PC-9 (cell line): Measurements from ENCODE around the gene DYRK3. TPM values are rescaled to one million over a fixed set of nuclear protein-coding genes. Genes with fewer than 3 reads are reported as not detected.

Source experiments
- BruUV-seq: library from RNA; stranded (reverse); fragments of 400-500 nt; replicated peaks from 2 replicates; lab custom pipeline; 2021; lab: Mats Ljungman, UMichigan
- CTCF ChIA-PET: fragments of 300-600 bp; sonication (Branson Sonifier 250); formaldehyde crosslinking; loops from one replicate; lab custom pipeline; 2022; ENCODE audit warnings: antibody characterized with exemption; lab: Charles Lee
- POLR2A ChIA-PET: fragments of 300-600 bp; sonication (Branson Sonifier 250); formaldehyde crosslinking; loops from one replicate; lab custom pipeline; 2022; ENCODE audit warnings: antibody characterized with exemption; ENCODE audit not compliant: unreplicated experiment; lab: Charles Lee
- DNase-seq, 2 experiments: peaks; one replicate each; pipeline versions ENCODE4 v3.0.0 to v3.0.0-alpha.2; 2015 to 2022; ENCODE audit warnings: mixed read lengths in 1 of 2
- H2AFZ ChIP-seq: fragments of 200-600 bp; sonication (generic); 2 replicates; pipeline ENCODE4 v1.8.1; 2017; ENCODE audit warnings: antibody characterized with exemption
- H3F3A ChIP-seq: fragments of 200-600 bp; sonication (generic); 2 replicates; pipeline ENCODE4 v1.8.1; 2017; ENCODE audit warnings: antibody characterized with exemption, mild to moderate bottlenecking, low read depth; ENCODE audit not compliant: insufficient read depth
- H3K27ac ChIP-seq: fragments of 200-600 bp; sonication (generic); 2 replicates; pipeline ENCODE4 v1.6.1; 2016; ENCODE audit warnings: mixed run types
- H3K27me3 ChIP-seq: fragments of 200-600 bp; sonication (generic); 2 replicates; pipeline ENCODE4 v1.6.1; 2016; ENCODE audit warnings: low read depth, mixed run types; ENCODE audit not compliant: insufficient read depth
- H3K36me3 ChIP-seq: fragments of 200-600 bp; sonication (generic); 2 replicates; pipeline ENCODE4 v1.6.1; 2016; ENCODE audit warnings: low read depth, mixed run types
- H3K4me1 ChIP-seq: fragments of 200-600 bp; sonication (generic); replicated peaks from 2 replicates; pipeline ENCODE4 v1.6.1; 2016; ENCODE audit warnings: mixed run types; ENCODE audit not compliant: insufficient read depth
- H3K4me2 ChIP-seq: fragments of 200-600 bp; sonication (generic); 2 replicates; pipeline ENCODE4 v1.6.1; 2017; ENCODE audit warnings: mixed run types
- H3K4me3 ChIP-seq: fragments of 200-600 bp; sonication (generic); 2 replicates; pipeline ENCODE4 v1.6.1; 2016; ENCODE audit warnings: mixed run types
- H3K79me2 ChIP-seq: fragments of 200-600 bp; sonication (generic); 2 replicates; pipeline ENCODE4 v1.6.1; 2017; ENCODE audit warnings: low read depth, mixed run types
- H3K9me2 ChIP-seq: fragments of 200-600 bp; sonication (generic); 2 replicates; pipeline ENCODE4 v1.8.1; 2017; ENCODE audit warnings: mild to moderate bottlenecking; ENCODE audit not compliant: insufficient read depth
- H3K9me3 ChIP-seq: fragments of 200-600 bp; sonication (generic); 2 replicates; pipeline ENCODE4 v1.8.1; 2016; ENCODE audit warnings: low read depth; ENCODE audit not compliant: insufficient read depth
- H4K20me1 ChIP-seq: fragments of 200-600 bp; sonication (generic); 2 replicates; pipeline ENCODE4 v1.8.1; 2017; ENCODE audit not compliant: insufficient read depth
- EZH2 ChIP-seq: fragments of 200-600 bp; sonication (generic); IDR thresholded peaks from 2 replicates; pipeline ENCODE4 v1.8.0; 2017; ENCODE audit warnings: antibody characterized with exemption, low read depth
- intact Hi-C: fragments of 100-400 bp; cut with micrococcal nuclease; formaldehyde crosslinking; loops from one replicate; pipeline ENCODE4 v1.10.0; 2022; ENCODE audit not compliant: unreplicated experiment
- total RNA-seq: library from RNA; stranded (reverse); gene quantifications from 2 replicates; pipeline ENCODE4 v1.2.3, GENCODE V29; 2021
- TF ChIP-seq, protein P1 (sequence below): fragments of 200-600 bp; sonication (generic); conservative IDR thresholded peaks from 2 replicates; pipeline ENCODE4 v1.6.1; 2017; ENCODE audit warnings: mixed run types, antibody characterized with exemption, mild to moderate bottlenecking, moderate library complexity

DYRK3 gene
- total RNA-seq, 1 experiment from 2014 or later, result 3.3 TPM

DNA sequence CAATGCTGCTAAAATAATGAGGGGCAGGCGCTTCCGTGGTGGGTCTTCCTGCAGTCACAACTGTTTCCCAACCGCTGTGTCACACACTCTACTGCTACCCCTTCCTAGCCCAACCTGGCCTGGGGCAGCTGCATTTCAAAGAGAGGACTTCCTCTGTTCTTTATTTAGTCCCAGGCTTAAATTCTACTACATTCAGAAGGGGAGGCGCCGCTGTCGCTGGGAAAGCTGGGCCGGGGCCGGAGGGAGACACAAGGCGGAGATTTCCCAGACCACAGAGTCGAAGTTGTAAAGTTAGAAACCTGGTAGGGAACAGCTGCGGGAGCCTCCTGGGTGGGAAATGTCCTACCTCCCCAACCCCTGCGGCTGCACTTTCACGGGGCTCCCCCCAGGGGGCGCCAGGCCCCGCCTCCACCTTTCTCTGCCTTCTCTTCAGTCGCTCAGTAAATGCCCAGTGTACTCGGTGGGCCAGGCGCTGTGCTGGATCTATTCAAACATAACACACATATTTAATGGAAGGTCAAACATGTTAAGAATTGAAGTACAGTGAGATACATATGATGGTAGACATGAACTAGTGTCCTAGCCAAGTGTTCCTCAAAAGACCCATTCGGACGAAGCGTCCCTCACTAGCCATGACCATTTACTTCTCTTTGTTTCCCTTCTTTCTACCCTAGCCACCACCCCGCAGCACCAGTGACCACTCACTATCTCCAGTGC lies 23.1 kb downstream of the DYRK3 start:
- Histone ChIP-seq H3K27ac (no peak overlapping the region), H3K9me2 (no peaks in the 10 kb centered on the region), H2AFZ (no peak overlapping the region), H3K4me2 (no peak overlapping the region), H3K9me3 (no peaks in the 10 kb centered on the region), H3K27me3 (0 out of 2 replicates have a peak, but pooled peaks cover 4% of the 10 kb centered on the region), H3F3A (peaks cover 8% of the 10 kb centered on the region; the same call in 1 of the 2 replicates), H3K36me3 (no peaks in the 10 kb centered on the region), H3K79me2 (no peaks in the 10 kb centered on the region), H3K4me3 (no peak overlapping the region), H4K20me1 (no peaks in the 10 kb centered on the region), H3K4me1 (no peaks in the 10 kb centered on the region)
- no TSS peak for BruUV-seq
- DNase-seq, result no peak
- intact Hi-C loops, result no loop called here
- TF ChIP-seq, protein P1, sequence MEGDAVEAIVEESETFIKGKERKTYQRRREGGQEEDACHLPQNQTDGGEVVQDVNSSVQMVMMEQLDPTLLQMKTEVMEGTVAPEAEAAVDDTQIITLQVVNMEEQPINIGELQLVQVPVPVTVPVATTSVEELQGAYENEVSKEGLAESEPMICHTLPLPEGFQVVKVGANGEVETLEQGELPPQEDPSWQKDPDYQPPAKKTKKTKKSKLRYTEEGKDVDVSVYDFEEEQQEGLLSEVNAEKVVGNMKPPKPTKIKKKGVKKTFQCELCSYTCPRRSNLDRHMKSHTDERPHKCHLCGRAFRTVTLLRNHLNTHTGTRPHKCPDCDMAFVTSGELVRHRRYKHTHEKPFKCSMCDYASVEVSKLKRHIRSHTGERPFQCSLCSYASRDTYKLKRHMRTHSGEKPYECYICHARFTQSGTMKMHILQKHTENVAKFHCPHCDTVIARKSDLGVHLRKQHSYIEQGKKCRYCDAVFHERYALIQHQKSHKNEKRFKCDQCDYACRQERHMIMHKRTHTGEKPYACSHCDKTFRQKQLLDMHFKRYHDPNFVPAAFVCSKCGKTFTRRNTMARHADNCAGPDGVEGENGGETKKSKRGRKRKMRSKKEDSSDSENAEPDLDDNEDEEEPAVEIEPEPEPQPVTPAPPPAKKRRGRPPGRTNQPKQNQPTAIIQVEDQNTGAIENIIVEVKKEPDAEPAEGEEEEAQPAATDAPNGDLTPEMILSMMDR, result no peak
- no peak for TF ChIP-seq EZH2
- ChIA-PET CTCF (no interaction called here), POLR2A (no interaction called here)

DNA sequence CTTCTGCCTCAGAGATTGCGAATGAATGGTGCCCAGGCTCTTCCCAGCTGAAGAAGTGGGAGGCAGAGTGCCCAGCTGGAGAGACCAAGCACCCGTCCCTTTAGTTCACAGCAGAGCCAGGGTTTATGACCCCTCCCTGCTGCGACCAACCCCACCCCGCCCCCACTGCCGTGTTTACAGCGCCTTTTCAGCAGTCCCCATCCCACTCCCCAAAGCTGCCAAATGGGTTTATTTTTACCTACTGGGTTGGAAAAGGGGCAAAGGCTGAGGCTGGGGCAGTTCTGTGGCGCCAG lies 23.6 kb downstream of the DYRK3 start:
- no TSS peak for BruUV-seq
- POLR2A ChIA-PET, result no interaction called here

DNA sequence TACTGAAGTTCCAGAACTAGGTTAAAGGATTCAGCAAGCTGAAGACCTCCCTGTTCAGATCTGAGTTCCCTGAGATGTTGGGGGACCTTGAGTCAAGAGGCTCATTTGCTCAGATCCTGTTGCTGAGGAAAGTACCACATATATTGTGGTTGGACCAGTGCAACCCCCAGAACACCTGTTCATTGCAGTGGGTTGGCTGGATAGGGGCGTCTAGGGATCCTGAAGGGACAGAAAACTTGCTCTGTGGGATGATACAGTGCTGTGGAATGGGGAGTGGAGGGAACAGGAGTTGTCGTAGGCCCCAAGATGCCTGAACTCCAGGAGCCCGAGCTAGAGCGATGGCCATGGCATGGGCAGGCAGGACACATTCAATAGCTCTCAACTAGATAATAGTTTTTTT lies 24.8 kb downstream of the DYRK3 start:
- Histone ChIP-seq H3K36me3 (no peaks in the 10 kb centered on the region), H2AFZ (no peak overlapping the region), H3K79me2 (no peaks in the 10 kb centered on the region), H3K9me2 (no peaks in the 10 kb centered on the region), H3K4me2 (no peak overlapping the region), H4K20me1 (no peaks in the 10 kb centered on the region), H3K9me3 (no peaks in the 10 kb centered on the region), H3K27ac (no peak overlapping the region), H3K4me3 (no peak overlapping the region), H3K4me1 (no peaks in the 10 kb centered on the region), H3K27me3 (0 out of 2 replicates have a peak, but pooled peaks cover 8% of the 10 kb centered on the region), H3F3A (peaks cover 8% of the 10 kb centered on the region; the same call in 1 of the 2 replicates)
- intact Hi-C loops, result no loop called here
- ChIA-PET CTCF (interaction anchor here (1.7 kb wide), 1 partner anchor 25 kb away, joined by 7 read pairs; the partner anchor contains the start of gene DYRK3), POLR2A (no interaction called here)
- BruUV-seq, result no TSS peak
- no peak for DNase-seq
- TF ChIP-seq EZH2, result no peak
- TF ChIP-seq, protein P1, result no peak

More for the DNA sequence above, 23.6 kb downstream of the DYRK3 start:
- CTCF ChIA-PET, result no interaction called here
- Histone ChIP-seq H3K4me1 (no peaks in the 10 kb centered on the region), H4K20me1 (no peaks in the 10 kb centered on the region), H3K9me2 (no peaks in the 10 kb centered on the region), H3K4me2 (no peak overlapping the region), H2AFZ (no peak overlapping the region), H3F3A (peaks cover 8% of the 10 kb centered on the region; the same call in 1 of the 2 replicates), H3K79me2 (no peaks in the 10 kb centered on the region), H3K27me3 (0 out of 2 replicates have a peak, but pooled peaks cover 8% of the 10 kb centered on the region), H3K36me3 (no peaks in the 10 kb centered on the region), H3K27ac (no peak overlapping the region), H3K4me3 (no peak overlapping the region), H3K9me3 (no peaks in the 10 kb centered on the region)
- intact Hi-C loops, result no loop called here
- TF ChIP-seq EZH2, result no peak
- TF ChIP-seq, protein P1, result no peak
- DNase-seq, result no peak
